Lung (tissue), 12 donors: ENCODE data around the gene TMEM214. TPM values are rescaled to one million over a fixed set of nuclear protein-coding genes. Genes with fewer than 3 reads are reported as not detected.
A peak's percentile ranks its signal among the peaks of the same experiment; 100 is the strongest.

Source experiments
- ATAC-seq: fragments of 200-7000 bp; cut with Tn5 transposase; one replicate; pipeline ENCODE4 v1.9.1; 2020; ENCODE audit warnings: moderate number of reproducible peaks; ENCODE audit not compliant: insufficient read depth, low FRiP score
- DNase-seq, 3 donors: peaks; one replicate each; pipeline ENCODE4 v3.0.0-alpha.2; 2013 to 2017
- H3K27ac ChIP-seq, 2 donors: one replicate each; pipeline ENCODE4 v1.5.1; 2013; ENCODE audit warnings: mild to moderate bottlenecking in 2 of 2, moderate library complexity in 2 of 2, control low read depth in 1 of 2, inconsistent platforms in 1 of 2, low read depth in 1 of 2, low read length in 1 of 2
- H3K27me3 ChIP-seq, 3 donors: one replicate each; pipeline ENCODE4 v1.5.1; 2013; ENCODE audit warnings: low read length in 2 of 3; ENCODE audit not compliant: control insufficient read depth in 3 of 3, insufficient read depth in 3 of 3
- H3K36me3 ChIP-seq, 4 donors: one replicate each; pipeline ENCODE4 v1.5.1; 2013; ENCODE audit warnings: low read length in 4 of 4, mild to moderate bottlenecking in 1 of 4, moderate library complexity in 1 of 4; ENCODE audit not compliant: control insufficient read depth in 4 of 4, insufficient read depth in 4 of 4
- H3K4me1 ChIP-seq, 5 donors: one replicate each; pipeline ENCODE4 v1.5.1; 2013; ENCODE audit warnings: low read length in 5 of 5, mild to moderate bottlenecking in 2 of 5, moderate library complexity in 1 of 5; ENCODE audit not compliant: control insufficient read depth in 5 of 5, insufficient read depth in 5 of 5
- H3K4me3 ChIP-seq: one replicate; pipeline ENCODE4 v1.5.1; 2013; ENCODE audit warnings: mild to moderate bottlenecking, control low read depth, moderate library complexity
- H3K9ac ChIP-seq, 2 donors: one replicate each; pipeline ENCODE4 v1.5.1; 2013; ENCODE audit warnings: low read length in 2 of 2, control low read depth in 1 of 2; ENCODE audit not compliant: insufficient read depth in 1 of 2
- H3K9me3 ChIP-seq, 4 donors: one replicate each; pipeline ENCODE4 v1.5.1; 2013; ENCODE audit warnings: low read length in 3 of 4, mild to moderate bottlenecking in 1 of 4, moderate library complexity in 1 of 4; ENCODE audit not compliant: control insufficient read depth in 4 of 4, insufficient read depth in 3 of 4
- WGBS, 2 donors: extraction: QIAGEN DNeasy Blood & Tissue Kit; methylation state at CpG; one replicate each; pipeline ENCODE4 v1.1.7; 2013; 5-methylcytosine and 5-hydroxymethylcytosine counted together
- polyA plus RNA-seq, 2 donors: library from polyadenylated mRNA; stranded (reverse); fragments of 200-250 nt; gene quantifications; one replicate each; pipeline ENCODE4 v1.2.1, GENCODE V29; 2013
- total RNA-seq, 2 donors: library from RNA; depleted of rRNA in 1 of 2; stranded (reverse); fragments of >200 nt in 1 of 2; gene quantifications; one replicate each; pipeline ENCODE4 v1.2.1, GENCODE V29; 2014 to 2021
- TF ChIP-seq, protein P1 (sequence below): IDR thresholded peaks from 2 replicates; pipeline ENCODE4 v1.5.1; 2012; ENCODE audit warnings: mild to moderate bottlenecking; ENCODE audit errors: control extremely low read depth, extremely low read depth
- donor health status: control.
- donor health status: control.
- donor health status: Bipolar disorder and iron deficiency.
- donor health status: healthy.
- donor health status: DM: yes; HTN: yes; CAD: no.

The TMEM214 gene
- total and polyA plus RNA-seq, 4 donors = 34.3 to 99.2 (median 59.6) TPM

- peak within 1 kb of the TSS; percentile 61 to 90 for H3K9ac ChIP-seq
- WGBS, 2 donors = 0 to 1% methylated on average over 53 to 86 of the region's 86 CpGs
- peaks cover 7 to 28% (median 24%) of the 10 kb centered on the region in 4 donors for H3K36me3 ChIP-seq
- TF ChIP-seq, protein P1, sequence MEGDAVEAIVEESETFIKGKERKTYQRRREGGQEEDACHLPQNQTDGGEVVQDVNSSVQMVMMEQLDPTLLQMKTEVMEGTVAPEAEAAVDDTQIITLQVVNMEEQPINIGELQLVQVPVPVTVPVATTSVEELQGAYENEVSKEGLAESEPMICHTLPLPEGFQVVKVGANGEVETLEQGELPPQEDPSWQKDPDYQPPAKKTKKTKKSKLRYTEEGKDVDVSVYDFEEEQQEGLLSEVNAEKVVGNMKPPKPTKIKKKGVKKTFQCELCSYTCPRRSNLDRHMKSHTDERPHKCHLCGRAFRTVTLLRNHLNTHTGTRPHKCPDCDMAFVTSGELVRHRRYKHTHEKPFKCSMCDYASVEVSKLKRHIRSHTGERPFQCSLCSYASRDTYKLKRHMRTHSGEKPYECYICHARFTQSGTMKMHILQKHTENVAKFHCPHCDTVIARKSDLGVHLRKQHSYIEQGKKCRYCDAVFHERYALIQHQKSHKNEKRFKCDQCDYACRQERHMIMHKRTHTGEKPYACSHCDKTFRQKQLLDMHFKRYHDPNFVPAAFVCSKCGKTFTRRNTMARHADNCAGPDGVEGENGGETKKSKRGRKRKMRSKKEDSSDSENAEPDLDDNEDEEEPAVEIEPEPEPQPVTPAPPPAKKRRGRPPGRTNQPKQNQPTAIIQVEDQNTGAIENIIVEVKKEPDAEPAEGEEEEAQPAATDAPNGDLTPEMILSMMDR = no peak
- H3K27me3 ChIP-seq = no peaks in the 10 kb centered on the region
- H3K9me3 ChIP-seq = no peaks in the 10 kb centered on the region
- ATAC-seq (peak; percentile 99), DNase-seq (peak; percentile 96 to 98 (median 97))
- H3K4me1 ChIP-seq = peaks cover 11 to 62% (median 39%) of the 10 kb centered on the region in 5 donors
- H3K27ac ChIP-seq = peak within 1 kb of the TSS; percentile 95 to 98
- H3K4me3 ChIP-seq = peak within 1 kb of the TSS; percentile 84
Measured at GRCh38 chr2:27071277-27071989, 38.7 kb downstream of the TMEM214 start, which contains the start of gene OST4. Gene OST4 (minus strand): TSS chr2:27071654.

GRCh38 chr2:27071990-27072830 lies 39.4 kb downstream of the TMEM214 start:
- no peaks in the 10 kb centered on the region for H3K27me3 ChIP-seq
- peak overlapping the region; percentile 2 to 65 for H3K9ac ChIP-seq
- H3K4me3 ChIP-seq = peak overlapping the region; percentile 58
- WGBS, 2 donors = 5 to 6% methylated on average over 31 to 34 of the region's 34 CpGs
- peak; percentile 96 to 98 (median 98) for DNase-seq
- H3K36me3 ChIP-seq = peaks cover 7 to 28% (median 24%) of the 10 kb centered on the region in 4 donors
- peaks cover 11 to 69% (median 45%) of the 10 kb centered on the region in 5 donors for H3K4me1 ChIP-seq
- ATAC-seq = no peak
- TF ChIP-seq, protein P1 = no peak
- H3K9me3 ChIP-seq = no peaks in the 10 kb centered on the region
- peak overlapping the region; percentile 95 to 98 for H3K27ac ChIP-seq

- Histone ChIP-seq H3K27me3 (no peaks in the 10 kb centered on the region), H3K9ac (peak overlapping the region in 1 of 2 donors; percentile 65), H3K4me3 (no peak overlapping the region), H3K36me3 (peaks cover 4 to 23% (median 19%) of the 10 kb centered on the region in 4 donors), H3K4me1 (peaks cover 11 to 75% (median 45%) of the 10 kb centered on the region in 5 donors), H3K27ac (peak overlapping the region; percentile 95 to 98), H3K9me3 (no peaks in the 10 kb centered on the region)
- WGBS, 2 donors = 75 to 78% methylated on average over 5 of the region's 5 CpGs
- DNase-seq (peak in 2 of 3 donors; percentile 66 to 70), ATAC-seq (no peak)
- TF ChIP-seq, protein P1 = no peak
Measured at GRCh38 chr2:27072920-27073319, 40.2 kb downstream of the TMEM214 start.
